ENCODE measurements around the gene TEX13B.
A peak's percentile ranks its signal among the peaks of the same experiment; 100 is the strongest.

DNA sequence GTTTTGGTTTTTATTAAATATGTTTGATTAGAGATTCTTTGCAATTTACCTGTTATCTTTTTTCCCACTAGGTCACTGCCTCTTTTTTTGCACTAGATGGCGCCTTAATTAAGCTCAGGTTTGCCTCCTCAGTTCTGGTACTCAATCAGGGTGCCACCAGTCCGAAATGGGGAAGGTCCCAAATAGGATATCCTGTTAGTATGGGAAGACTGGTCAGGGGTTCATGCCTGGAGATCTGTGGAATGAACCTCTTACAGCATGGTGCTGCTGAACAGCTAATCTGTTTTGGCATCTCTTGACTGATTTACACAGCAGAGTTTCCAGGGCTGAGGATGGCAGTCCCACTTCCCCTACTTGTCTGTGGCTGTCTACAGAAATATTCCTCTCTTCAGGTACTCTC is 38.5 kb upstream of the TEX13B start:
- TF ChIP-seq POLR2A (IDR thresholded peaks at IDR 0.05): no peak
- TF ChIP-seq, protein P1, sequence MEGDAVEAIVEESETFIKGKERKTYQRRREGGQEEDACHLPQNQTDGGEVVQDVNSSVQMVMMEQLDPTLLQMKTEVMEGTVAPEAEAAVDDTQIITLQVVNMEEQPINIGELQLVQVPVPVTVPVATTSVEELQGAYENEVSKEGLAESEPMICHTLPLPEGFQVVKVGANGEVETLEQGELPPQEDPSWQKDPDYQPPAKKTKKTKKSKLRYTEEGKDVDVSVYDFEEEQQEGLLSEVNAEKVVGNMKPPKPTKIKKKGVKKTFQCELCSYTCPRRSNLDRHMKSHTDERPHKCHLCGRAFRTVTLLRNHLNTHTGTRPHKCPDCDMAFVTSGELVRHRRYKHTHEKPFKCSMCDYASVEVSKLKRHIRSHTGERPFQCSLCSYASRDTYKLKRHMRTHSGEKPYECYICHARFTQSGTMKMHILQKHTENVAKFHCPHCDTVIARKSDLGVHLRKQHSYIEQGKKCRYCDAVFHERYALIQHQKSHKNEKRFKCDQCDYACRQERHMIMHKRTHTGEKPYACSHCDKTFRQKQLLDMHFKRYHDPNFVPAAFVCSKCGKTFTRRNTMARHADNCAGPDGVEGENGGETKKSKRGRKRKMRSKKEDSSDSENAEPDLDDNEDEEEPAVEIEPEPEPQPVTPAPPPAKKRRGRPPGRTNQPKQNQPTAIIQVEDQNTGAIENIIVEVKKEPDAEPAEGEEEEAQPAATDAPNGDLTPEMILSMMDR (IDR thresholded peaks at IDR 0.05): peak in 1 of 2 donors; percentile 19
- TF ChIP-seq POLR2AphosphoS5 (IDR thresholded peaks at IDR 0.05): no peak
- TF ChIP-seq EP300 (IDR thresholded peaks at IDR 0.05): no peak

Data from suprapubic skin (tissue), 4 donors.